Karpas-422 (cell line): ENCODE measurements around the gene RAB36. TPM values are rescaled to one million over a fixed set of nuclear protein-coding genes. Genes with fewer than 3 reads are reported as not detected.
A peak's percentile ranks its signal among the peaks of the same experiment; 100 is the strongest.

Experiments used
- DNase-seq: peaks from one replicate; pipeline ENCODE4 v3.0.0-alpha.2; 2015
- H2AFZ ChIP-seq: fragments of 200-600 bp; sonication (generic); 2 replicates; pipeline ENCODE4 v1.6.1; 2014; ENCODE audit warnings: antibody characterized with exemption, low read length, mixed read lengths
- H3K27ac ChIP-seq: fragments of 200-600 bp; sonication (generic); 2 replicates; pipeline ENCODE4 v1.5.1; 2014; ENCODE audit warnings: mild to moderate bottlenecking, low read length, moderate library complexity
- H3K27me3 ChIP-seq: fragments of 200-600 bp; sonication (generic); 2 replicates; pipeline ENCODE4 v1.6.1; 2014; ENCODE audit warnings: low read length, mixed read lengths
- H3K36me3 ChIP-seq: fragments of 200-600 bp; sonication (generic); 2 replicates; pipeline ENCODE4 v1.6.1; 2014; ENCODE audit warnings: low read length, mixed read lengths; ENCODE audit not compliant: insufficient read depth
- H3K4me1 ChIP-seq: fragments of 200-600 bp; sonication (generic); 2 replicates; pipeline ENCODE4 v1.6.1; 2014; ENCODE audit warnings: mild to moderate bottlenecking, low read length, mixed read lengths
- H3K4me2 ChIP-seq: fragments of 200-600 bp; sonication (generic); 2 replicates; pipeline ENCODE4 v1.6.1; 2014; ENCODE audit warnings: low read length, low read depth, mild to moderate bottlenecking; ENCODE audit not compliant: poor library complexity, severe bottlenecking
- H3K4me3 ChIP-seq: fragments of 200-600 bp; sonication (generic); 2 replicates; pipeline ENCODE4 v1.5.1; 2014; ENCODE audit warnings: mild to moderate bottlenecking, antibody characterized with exemption, low read length, mixed read lengths
- H3K79me2 ChIP-seq: fragments of 200-600 bp; sonication (generic); 2 replicates; pipeline ENCODE4 v1.6.1; 2014; ENCODE audit warnings: mild to moderate bottlenecking, low read length, mixed read lengths
- H3K9ac ChIP-seq: fragments of 200-600 bp; sonication (generic); 2 replicates; pipeline ENCODE4 v1.6.0; 2014; ENCODE audit warnings: low read length
- H3K9me2 ChIP-seq: fragments of 200-600 bp; sonication (generic), shearing (Covaris generic); replicated peaks from 2 replicates; pipeline ENCODE4 v1.6.0; 2014; ENCODE audit warnings: mild to moderate bottlenecking, low read length, moderate library complexity; ENCODE audit not compliant: insufficient read depth
- H3K9me3 ChIP-seq: fragments of 300-700, 200-600 bp; sonication (generic); 2 replicates; pipeline ENCODE4 v1.6.1; 2014; ENCODE audit warnings: low read length, mixed read lengths
- H4K20me1 ChIP-seq: fragments of 200-600 bp; sonication (generic); 2 replicates; pipeline ENCODE4 v1.6.1; 2014; ENCODE audit warnings: mild to moderate bottlenecking, antibody characterized with exemption, low read length, low read depth; ENCODE audit not compliant: insufficient read depth
- total RNA-seq: library from RNA; depleted of rRNA; stranded (reverse); fragments of >200 nt; shearing (Covaris generic); gene quantifications from 2 replicates; pipeline ENCODE4 v1.2.3, GENCODE V29; 2014; ENCODE audit warnings: low replicate concordance

The RAB36 gene
- total RNA-seq, 1 experiment from 2014 or later: 10.6 TPM

- Histone ChIP-seq H3K9ac (peak overlapping the region; percentile 66), H3K4me2 (peak overlapping the region; percentile 65), H3K36me3 (no peaks in the 10 kb centered on the region), H3K9me3 (no peaks in the 10 kb centered on the region), H3K27me3 (no peaks in the 10 kb centered on the region), H2AFZ (no peak overlapping the region), H4K20me1 (no peaks in the 10 kb centered on the region), H3K4me3 (peak overlapping the region; percentile 70), H3K79me2 (no peaks in the 10 kb centered on the region), H3K27ac (peak overlapping the region; percentile 14; the same call in 1 of the 2 replicates), H3K9me2 (no peaks in the 10 kb centered on the region), H3K4me1 (peaks cover 40% of the 10 kb centered on the region)
- no peak for DNase-seq
Observed at GRCh38 chr22:23145878-23146470, 697 bp downstream of the RAB36 start.

- H3K9ac ChIP-seq: peak overlapping the region; percentile 66; the same call in 1 of the 2 replicates
- no peaks in the 10 kb centered on the region for H3K9me2 ChIP-seq
- no peaks in the 10 kb centered on the region for H3K79me2 ChIP-seq
- H4K20me1 ChIP-seq: no peaks in the 10 kb centered on the region
- H3K4me3 ChIP-seq: peak overlapping the region; percentile 70; the same call in 1 of the 2 replicates
- no peaks in the 10 kb centered on the region for H3K27me3 ChIP-seq
- H3K4me2 ChIP-seq: peak overlapping the region; percentile 65
- H3K27ac ChIP-seq: no peak overlapping the region
- no peak overlapping the region for H2AFZ ChIP-seq
- H3K36me3 ChIP-seq: no peaks in the 10 kb centered on the region
- H3K4me1 ChIP-seq: peaks cover 33% of the 10 kb centered on the region
- no peaks in the 10 kb centered on the region for H3K9me3 ChIP-seq
- DNase-seq: no peak
Observed at GRCh38 chr22:23146478-23147205, 1.4 kb downstream of the RAB36 start.

GRCh38 chr22:23147617-23148387 is 2.5 kb downstream of the RAB36 start:
- H3K9me3 ChIP-seq: no peaks in the 10 kb centered on the region
- no peak overlapping the region for H3K4me2 ChIP-seq
- no peaks in the 10 kb centered on the region for H3K79me2 ChIP-seq
- no peak overlapping the region for H3K4me3 ChIP-seq
- DNase-seq: no peak
- H3K36me3 ChIP-seq: no peaks in the 10 kb centered on the region
- H3K9me2 ChIP-seq: no peaks in the 10 kb centered on the region
- no peak overlapping the region for H3K9ac ChIP-seq
- no peaks in the 10 kb centered on the region for H3K27me3 ChIP-seq
- no peaks in the 10 kb centered on the region for H4K20me1 ChIP-seq
- no peak overlapping the region for H2AFZ ChIP-seq
- H3K4me1 ChIP-seq: peaks cover 34% of the 10 kb centered on the region
- H3K27ac ChIP-seq: no peak overlapping the region

GRCh38 chr22:23149743-23150238 is 4.5 kb downstream of the RAB36 start:
- Histone ChIP-seq H3K27me3 (no peaks in the 10 kb centered on the region), H3K79me2 (no peaks in the 10 kb centered on the region), H3K27ac (no peak overlapping the region), H3K9me3 (no peaks in the 10 kb centered on the region), H3K9ac (no peak overlapping the region), H4K20me1 (no peaks in the 10 kb centered on the region), H3K4me3 (no peak overlapping the region), H3K4me1 (peaks cover 35% of the 10 kb centered on the region), H3K9me2 (no peaks in the 10 kb centered on the region), H2AFZ (no peak overlapping the region), H3K4me2 (no peak overlapping the region), H3K36me3 (0 out of 2 replicates have a peak, but pooled peaks cover 3% of the 10 kb centered on the region)
- no peak for DNase-seq

GRCh38 chr22:23150762-23151161 is 5.5 kb downstream of the RAB36 start:
- no peaks in the 10 kb centered on the region for H3K79me2 ChIP-seq
- 0 out of 2 replicates have a peak, but pooled peaks cover 3% of the 10 kb centered on the region for H3K36me3 ChIP-seq
- peaks cover 28% of the 10 kb centered on the region for H3K4me1 ChIP-seq
- DNase-seq: no peak
- H4K20me1 ChIP-seq: no peaks in the 10 kb centered on the region
- H3K9me2 ChIP-seq: no peaks in the 10 kb centered on the region
- H3K27me3 ChIP-seq: no peaks in the 10 kb centered on the region
- H3K4me2 ChIP-seq: no peak overlapping the region
- H3K27ac ChIP-seq: no peak overlapping the region
- no peak overlapping the region for H3K4me3 ChIP-seq
- no peak overlapping the region for H2AFZ ChIP-seq
- no peak overlapping the region for H3K9ac ChIP-seq
- H3K9me3 ChIP-seq: no peaks in the 10 kb centered on the region

GRCh38 chr22:23151827-23152226 is 6.5 kb downstream of the RAB36 start:
- H3K9me2 ChIP-seq: no peaks in the 10 kb centered on the region
- H3K4me3 ChIP-seq: no peak overlapping the region; the same call in 1 of the 2 replicates
- no peak overlapping the region for H3K27ac ChIP-seq
- no peaks in the 10 kb centered on the region for H3K9me3 ChIP-seq
- H3K27me3 ChIP-seq: no peaks in the 10 kb centered on the region
- no peak overlapping the region for H2AFZ ChIP-seq
- H3K4me2 ChIP-seq: peak overlapping the region; percentile 63
- no peak for DNase-seq
- no peaks in the 10 kb centered on the region for H3K79me2 ChIP-seq
- peak overlapping the region; percentile 68 for H3K9ac ChIP-seq
- peaks cover 24% of the 10 kb centered on the region for H3K4me1 ChIP-seq
- H4K20me1 ChIP-seq: no peaks in the 10 kb centered on the region
- 0 out of 2 replicates have a peak, but pooled peaks cover 3% of the 10 kb centered on the region for H3K36me3 ChIP-seq

GRCh38 chr22:23152238-23153114 is 7.2 kb downstream of the RAB36 start:
- Histone ChIP-seq H3K4me2 (peak overlapping the region; percentile 63), H3K27ac (peak overlapping the region; percentile 79), H3K36me3 (0 out of 2 replicates have a peak, but pooled peaks cover 3% of the 10 kb centered on the region), H3K9ac (peak overlapping the region; percentile 68), H3K4me3 (peak overlapping the region; percentile 59), H2AFZ (peak overlapping the region; percentile 86), H3K27me3 (no peaks in the 10 kb centered on the region), H4K20me1 (no peaks in the 10 kb centered on the region), H3K4me1 (peaks cover 26% of the 10 kb centered on the region), H3K79me2 (no peaks in the 10 kb centered on the region), H3K9me3 (no peaks in the 10 kb centered on the region), H3K9me2 (no peaks in the 10 kb centered on the region)
- peak; percentile 84 for DNase-seq
